Right atrium auricular region (tissue), 2 donors: ENCODE data around the gene IL4I1. TPM values are rescaled to one million over a fixed set of nuclear protein-coding genes. Genes with fewer than 3 reads are reported as not detected.

Experiments used
- DNase-seq: peaks from one replicate; pipeline ENCODE4 v3.0.0-alpha.2; 2019; ENCODE audit warnings: low spot score
- H3K27ac ChIP-seq, 2 donors: fragments of 200-600 bp; sonication (generic); 1 replicate in 1 of 2; 2 replicates in 1 of 2; pipeline ENCODE4 v1.5.1; 2016 to 2019
- H3K27me3 ChIP-seq, 2 donors: fragments of 200-600 bp; sonication (generic); one replicate each; pipeline versions ENCODE4 v1.5.1 to v1.6.0; 2017 to 2019
- H3K36me3 ChIP-seq: fragments of 200-600 bp; sonication (generic); one replicate; pipeline ENCODE4 v1.5.1; 2016
- H3K4me1 ChIP-seq, 2 donors: fragments of 200-600 bp; sonication (generic); one replicate each; pipeline versions ENCODE4 v1.5.1 to v1.6.0; 2017 to 2019
- H3K4me3 ChIP-seq, 2 donors: fragments of 200-600 bp; sonication (generic); 1 replicate in 1 of 2; 2 replicates in 1 of 2; pipeline ENCODE4 v1.5.1; 2017 to 2019; ENCODE audit warnings: mild to moderate bottlenecking in 1 of 2, moderate library complexity in 1 of 2
- H3K9me3 ChIP-seq, 2 donors: fragments of 200-600 bp; sonication (generic); one replicate each; pipeline ENCODE4 v1.5.1; 2019
- total RNA-seq, 2 donors: library from RNA; depleted of rRNA; stranded (reverse); fragments of >200 nt; gene quantifications; one replicate each; pipeline ENCODE4 v1.1.0, GENCODE V29; 2016
- TF ChIP-seq, protein P1 (sequence below), 2 donors: fragments of 200-600 bp; sonication (generic); IDR thresholded peaks; one replicate each; pipeline ENCODE4 v1.5.1; 2019; ENCODE audit warnings: antibody characterized with exemption in 2 of 2

IL4I1 gene
- total RNA-seq, 2 donors from 2014 or later: 0.43 TPM; not detected in 1

DNA sequence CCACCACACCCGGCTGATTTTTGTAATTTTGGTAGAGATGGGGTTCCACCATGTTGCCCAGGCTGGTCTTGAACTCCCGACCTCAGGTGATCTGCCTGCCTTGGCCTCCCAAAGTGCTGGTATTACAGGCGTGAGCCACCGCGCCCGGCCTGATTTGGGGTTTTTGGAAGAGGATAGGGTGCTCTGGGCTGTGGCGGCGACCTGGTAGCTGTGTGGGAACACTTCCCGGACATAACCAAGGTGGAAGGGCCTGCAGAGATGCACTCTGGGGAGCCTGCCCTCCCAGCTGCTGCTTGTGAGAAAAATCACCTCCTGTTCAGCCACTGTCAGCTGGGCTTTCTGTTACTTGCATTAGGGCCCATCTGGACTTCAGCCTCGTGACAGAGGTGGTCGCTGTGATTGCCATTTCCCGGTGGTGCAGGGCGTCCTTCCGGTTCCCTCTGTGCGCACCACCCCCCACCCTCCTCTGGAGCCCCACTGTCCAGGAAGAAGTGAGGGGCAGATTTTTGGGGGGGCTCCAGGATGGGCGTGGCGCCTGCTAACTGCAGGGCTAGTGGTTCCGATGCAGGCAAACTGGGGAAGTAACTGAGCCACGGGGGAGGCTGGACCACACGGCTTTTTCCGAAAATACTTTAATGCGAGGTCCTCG is 7.5 kb downstream of the IL4I1 start:
- no peak overlapping the region for H3K27ac ChIP-seq
- H3K27me3 ChIP-seq: no peaks in the 10 kb centered on the region
- H3K9me3 ChIP-seq: no peaks in the 10 kb centered on the region
- TF ChIP-seq, protein P1, sequence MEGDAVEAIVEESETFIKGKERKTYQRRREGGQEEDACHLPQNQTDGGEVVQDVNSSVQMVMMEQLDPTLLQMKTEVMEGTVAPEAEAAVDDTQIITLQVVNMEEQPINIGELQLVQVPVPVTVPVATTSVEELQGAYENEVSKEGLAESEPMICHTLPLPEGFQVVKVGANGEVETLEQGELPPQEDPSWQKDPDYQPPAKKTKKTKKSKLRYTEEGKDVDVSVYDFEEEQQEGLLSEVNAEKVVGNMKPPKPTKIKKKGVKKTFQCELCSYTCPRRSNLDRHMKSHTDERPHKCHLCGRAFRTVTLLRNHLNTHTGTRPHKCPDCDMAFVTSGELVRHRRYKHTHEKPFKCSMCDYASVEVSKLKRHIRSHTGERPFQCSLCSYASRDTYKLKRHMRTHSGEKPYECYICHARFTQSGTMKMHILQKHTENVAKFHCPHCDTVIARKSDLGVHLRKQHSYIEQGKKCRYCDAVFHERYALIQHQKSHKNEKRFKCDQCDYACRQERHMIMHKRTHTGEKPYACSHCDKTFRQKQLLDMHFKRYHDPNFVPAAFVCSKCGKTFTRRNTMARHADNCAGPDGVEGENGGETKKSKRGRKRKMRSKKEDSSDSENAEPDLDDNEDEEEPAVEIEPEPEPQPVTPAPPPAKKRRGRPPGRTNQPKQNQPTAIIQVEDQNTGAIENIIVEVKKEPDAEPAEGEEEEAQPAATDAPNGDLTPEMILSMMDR (IDR thresholded peaks at IDR 0.05): no peak
- peaks cover 0 to 13% of the 10 kb centered on the region in 2 donors for H3K4me1 ChIP-seq
- H3K4me3 ChIP-seq: no peak overlapping the region
- H3K36me3 ChIP-seq: peaks cover 14% of the 10 kb centered on the region
- DNase-seq: no peak

DNA sequence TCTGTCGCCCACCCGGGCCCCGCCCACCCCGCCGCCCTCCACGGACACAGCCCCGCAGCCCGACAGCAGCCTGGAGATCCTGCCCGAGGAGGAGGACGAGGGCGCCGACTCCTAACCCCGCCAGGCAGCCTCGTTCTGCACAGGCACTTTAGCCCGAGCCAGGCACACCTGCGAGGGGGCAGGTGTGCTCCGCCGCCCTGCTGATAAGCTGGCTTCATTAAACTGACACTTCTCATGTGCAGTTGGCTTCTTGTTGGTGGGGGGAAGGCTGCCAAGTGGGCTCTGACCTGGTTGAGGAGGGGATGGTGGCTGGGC is 8.2 kb downstream of the IL4I1 start:
- TF ChIP-seq, protein P1 (IDR thresholded peaks at IDR 0.05): no peak
- DNase-seq: no peak
- Histone ChIP-seq H3K27ac (no peak overlapping the region), H3K27me3 (no peaks in the 10 kb centered on the region), H3K36me3 (peaks cover 21% of the 10 kb centered on the region), H3K9me3 (no peaks in the 10 kb centered on the region), H3K4me3 (no peak overlapping the region), H3K4me1 (peaks cover 0 to 13% of the 10 kb centered on the region in 2 donors)

DNA sequence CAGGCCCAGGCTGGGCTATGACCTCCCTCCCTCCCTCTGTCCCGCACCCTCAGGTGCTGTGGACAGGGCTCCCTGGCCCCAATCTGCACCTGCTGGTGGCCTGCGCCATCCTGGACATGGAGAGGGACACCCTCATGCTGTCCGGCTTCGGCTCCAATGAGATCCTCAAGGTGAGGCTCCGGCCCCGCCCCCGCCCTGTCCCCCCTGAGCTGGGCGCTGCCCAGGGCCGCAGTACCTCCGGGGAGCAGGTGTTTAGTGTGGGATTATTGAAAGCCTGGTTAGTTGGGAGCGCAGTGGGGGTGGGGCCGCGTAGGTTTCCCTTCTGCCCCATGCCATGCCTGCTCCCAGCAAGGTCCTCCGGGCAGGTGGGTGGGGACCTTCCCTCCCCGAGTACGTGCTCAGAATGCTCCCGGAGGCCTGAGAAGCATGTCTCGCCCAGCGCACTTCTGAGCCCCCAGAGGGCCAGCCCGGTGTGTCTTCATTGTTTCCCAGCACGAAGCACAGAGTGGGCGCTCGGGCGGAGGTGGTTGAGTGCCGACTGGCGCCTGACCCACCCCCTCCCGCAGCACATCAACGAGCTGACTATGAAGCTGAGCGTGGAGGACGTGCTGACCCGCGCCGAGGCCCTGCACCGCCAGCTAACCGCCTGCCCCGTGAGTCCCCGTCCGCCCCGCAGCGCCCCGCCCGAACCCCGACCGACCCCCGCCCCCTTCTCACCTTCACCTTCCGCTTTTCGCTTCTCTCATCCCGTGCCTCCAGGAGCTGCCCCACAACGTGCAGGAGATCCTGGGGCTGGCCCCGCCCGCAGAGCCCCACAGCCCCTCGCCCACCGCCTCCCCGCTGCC is 8.8 kb downstream of the IL4I1 start:
- peaks cover 0 to 13% of the 10 kb centered on the region in 2 donors for H3K4me1 ChIP-seq
- no peak for DNase-seq
- peaks cover 27% of the 10 kb centered on the region for H3K36me3 ChIP-seq
- no peaks in the 10 kb centered on the region for H3K9me3 ChIP-seq
- TF ChIP-seq, protein P1 (IDR thresholded peaks at IDR 0.05): no peak
- no peaks in the 10 kb centered on the region for H3K27me3 ChIP-seq
- H3K4me3 ChIP-seq: no peak overlapping the region
- no peak overlapping the region for H3K27ac ChIP-seq

DNA sequence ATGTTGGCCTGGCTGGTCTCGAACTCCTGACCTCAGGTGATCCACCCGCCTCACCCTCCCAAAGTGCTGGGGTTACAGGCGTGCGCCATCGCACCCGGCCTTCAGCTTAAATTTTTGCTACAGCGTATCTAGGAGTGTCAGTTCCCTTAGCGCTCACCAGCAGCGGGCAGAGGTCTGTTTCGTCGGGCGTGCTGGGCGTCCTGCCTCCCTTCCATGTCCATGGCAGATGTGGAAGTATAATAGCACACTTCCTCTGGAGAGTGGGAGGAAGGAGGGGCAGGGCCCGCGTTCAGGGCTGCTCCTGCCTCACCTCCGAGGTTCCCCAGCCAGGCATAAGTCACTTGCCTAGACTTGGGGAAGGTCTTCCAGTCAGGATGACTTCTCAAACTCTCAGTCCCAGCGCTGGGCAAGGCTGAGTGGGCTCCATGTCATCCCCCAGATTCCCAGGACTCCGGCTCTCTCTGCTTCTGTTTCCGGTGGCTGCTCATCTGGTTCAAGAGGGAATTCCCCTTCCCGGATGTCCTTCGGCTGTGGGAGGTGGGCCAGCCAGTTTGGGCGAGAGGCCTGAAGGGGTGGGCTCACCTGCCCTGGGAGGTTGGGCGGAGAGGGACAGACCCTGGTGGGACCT is 9.5 kb downstream of the IL4I1 start:
- Histone ChIP-seq H3K27me3 (no peaks in the 10 kb centered on the region), H3K4me1 (peaks cover 0 to 13% of the 10 kb centered on the region in 2 donors), H3K9me3 (no peaks in the 10 kb centered on the region), H3K36me3 (peaks cover 34% of the 10 kb centered on the region), H3K4me3 (no peak overlapping the region), H3K27ac (no peak overlapping the region)
- no peak for DNase-seq
- TF ChIP-seq, protein P1 (IDR thresholded peaks at IDR 0.05): no peak

DNA sequence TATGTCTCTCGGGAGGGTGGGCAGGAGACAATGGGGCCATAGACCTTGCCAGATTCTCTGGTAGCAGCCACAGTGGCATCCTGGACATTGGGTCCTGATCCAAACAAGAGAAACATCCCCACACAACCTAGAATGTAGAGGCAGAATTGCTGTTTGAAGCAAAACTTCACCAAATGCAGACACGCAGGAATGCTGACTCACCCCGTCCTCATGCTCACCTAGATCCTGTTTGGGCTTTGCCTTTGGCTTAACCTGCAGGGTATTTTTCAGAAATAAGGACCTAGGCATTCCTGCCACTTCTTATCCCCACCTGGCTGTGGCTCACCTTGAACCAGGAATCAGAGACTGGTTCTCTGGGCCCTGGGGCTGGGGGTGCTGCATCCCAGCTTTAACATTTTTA is 11.9 kb downstream of the IL4I1 start:
- Histone ChIP-seq H3K27ac (no peak overlapping the region), H3K27me3 (no peaks in the 10 kb centered on the region), H3K36me3 (peaks cover 55% of the 10 kb centered on the region), H3K9me3 (no peaks in the 10 kb centered on the region), H3K4me3 (no peak overlapping the region), H3K4me1 (peaks cover 0 to under 1% of the 10 kb centered on the region in 2 donors)
- DNase-seq: no peak
- TF ChIP-seq, protein P1 (IDR thresholded peaks at IDR 0.05): no peak
